ENCODE measurements around the gene HCN3.
"Not testable (repeated sequence)": the region's sequence is repeated elsewhere in the genome, so short reads cannot be mapped to it uniquely, and the experiment has no call there.

The HCN3 gene

GRCh38 chr1:155318082-155318481 is 40.8 kb downstream of the HCN3 start:
- DNase-seq, result no peak

- DNase-seq, result no peak
Observed at GRCh38 chr1:155319536-155319935, 42.3 kb downstream of the HCN3 start.

GRCh38 chr1:155320252-155320651 is 43.0 kb downstream of the HCN3 start:
- no peak for DNase-seq

- DNase-seq, result no peak
Observed at GRCh38 chr1:155320661-155321617, 43.7 kb downstream of the HCN3 start, which contains the start of gene RUSC1. Gene RUSC1 (plus strand): TSS chr1:155320894. CDS start chr1:155321774, 880 bp downstream.

- peak; percentile 5 for DNase-seq
Observed at GRCh38 chr1:155321639-155322503, 44.6 kb downstream of the HCN3 start.

GRCh38 chr1:155322571-155322952 is 45.3 kb downstream of the HCN3 start:
- DNase-seq, result no peak

GRCh38 chr1:155322953-155323728 is 45.9 kb downstream of the HCN3 start:
- peak; percentile 94 for DNase-seq

- peak; percentile 81 for DNase-seq
Observed at GRCh38 chr1:155323729-155324036, 46.4 kb downstream of the HCN3 start.

GRCh38 chr1:155324037-155324716 is 46.9 kb downstream of the HCN3 start:
- DNase-seq, result peak; percentile 94

- DNase-seq, result peak; percentile 47
Observed at GRCh38 chr1:155324717-155325602, 47.7 kb downstream of the HCN3 start.

- no peak for DNase-seq
Observed at GRCh38 chr1:155325603-155325893, 48.3 kb downstream of the HCN3 start.

- DNase-seq, result no peak
Observed at GRCh38 chr1:155326020-155326526, 48.8 kb downstream of the HCN3 start.

GRCh38 chr1:155326631-155327037 is 49.4 kb downstream of the HCN3 start:
- DNase-seq, result no peak

GRCh38 chr1:155327981-155328380 is 50.7 kb downstream of the HCN3 start:
- no peak for DNase-seq

- DNase-seq, result not testable (repeated sequence)
Observed at GRCh38 chr1:155328856-155329255, 51.6 kb downstream of the HCN3 start.

- DNase-seq, result peak; percentile 53
Observed at GRCh38 chr1:155329980-155330598, 52.8 kb downstream of the HCN3 start.

GRCh38 chr1:155334962-155335361 is 57.7 kb downstream of the HCN3 start:
- DNase-seq, result no peak

Measured in NCI-H510A treated with DMSO at 0.1 percent for 48 hours (cell line).